Measurements from ENCODE around the gene USP34. TPM values are rescaled to one million over a fixed set of nuclear protein-coding genes. Genes with fewer than 3 reads are reported as not detected.
A peak's percentile ranks its signal among the peaks of the same experiment; 100 is the strongest.
"Not testable (repeated sequence)": the region's sequence is repeated elsewhere in the genome, so short reads cannot be mapped to it uniquely, and the experiment has no call there.

USP34 gene
- total and polyA plus RNA-seq, 9 of the 15 experiments (the other 6 are each of a cell fraction or from before 2014, with no cell fraction given), result 19.8 to 108 (median 67.8) TPM

DNA sequence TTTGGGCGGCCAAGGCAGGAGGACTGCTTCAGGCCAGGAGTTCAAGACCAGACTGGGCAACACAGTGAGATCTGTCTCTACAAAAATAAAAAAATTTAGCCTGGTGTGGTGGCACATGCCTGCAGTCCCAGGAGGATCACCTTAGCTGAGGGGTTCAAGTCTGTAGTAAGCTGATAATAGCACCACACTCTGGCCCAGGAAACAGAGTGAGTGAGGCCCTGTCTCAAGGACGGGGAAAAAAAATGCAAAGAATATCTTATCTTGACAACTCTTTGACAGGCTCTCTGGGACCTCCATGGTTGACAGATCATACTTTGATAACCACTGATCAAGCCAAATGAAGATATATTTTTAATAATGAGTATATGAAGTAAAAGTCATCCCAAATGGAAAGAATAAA, 22.7 kb downstream of the USP34 start (continued):
- TF ChIP-seq NKRF (IDR thresholded peaks at IDR 0.05; ENCODE audit: borderline replicate concordance) (no peak), RAD51 (IDR thresholded peaks at IDR 0.05; ENCODE audit: borderline replicate concordance, low read depth) (no peak), ZNF583 (CRISPR knock-in tag; IDR thresholded peaks at IDR 0.05) (no peak), NFYB (IDR thresholded peaks at IDR 0.05; ENCODE audit: extremely low read depth, insufficient read length) (no peak), PHF21A (IDR thresholded peaks at IDR 0.05; ENCODE audit: borderline replicate concordance, low read depth) (no peak), CBFA2T3 (IDR thresholded peaks at IDR 0.05) (peak; percentile 69), ZBTB8A (IDR thresholded peaks at IDR 0.05; ENCODE audit: partially characterized antibody) (no peak), ARID1B (IDR thresholded peaks at IDR 0.05) (peak; percentile 59), RNF2 (IDR thresholded peaks at IDR 0.05) (no peak)
- TF ChIP-seq, protein P1, sequence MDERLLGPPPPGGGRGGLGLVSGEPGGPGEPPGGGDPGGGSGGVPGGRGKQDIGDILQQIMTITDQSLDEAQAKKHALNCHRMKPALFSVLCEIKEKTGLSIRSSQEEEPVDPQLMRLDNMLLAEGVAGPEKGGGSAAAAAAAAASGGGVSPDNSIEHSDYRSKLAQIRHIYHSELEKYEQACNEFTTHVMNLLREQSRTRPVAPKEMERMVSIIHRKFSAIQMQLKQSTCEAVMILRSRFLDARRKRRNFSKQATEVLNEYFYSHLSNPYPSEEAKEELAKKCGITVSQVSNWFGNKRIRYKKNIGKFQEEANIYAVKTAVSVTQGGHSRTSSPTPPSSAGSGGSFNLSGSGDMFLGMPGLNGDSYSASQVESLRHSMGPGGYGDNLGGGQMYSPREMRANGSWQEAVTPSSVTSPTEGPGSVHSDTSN (CRISPR knock-in tag; IDR thresholded peaks at IDR 0.05; ENCODE audit: low read depth), result no peak
- TF ChIP-seq, protein P1 (tag; conservative IDR thresholded peaks at IDR 0.05; ENCODE audit: low read depth), result 0 out of 2 replicates have a peak, but pooled peaks have one; percentile 23

- CTCF ChIA-PET (ENCODE audit: low intra/inter-chr PET ratio); H4K20me1 ChIP-seq (replicated peaks; ENCODE audit: control insufficient read depth, insufficient read depth, low read length); H3K9ac ChIP-seq (ENCODE audit: insufficient read depth in 1 of 2, low read depth in 2 of 2, low read length in 2 of 2); DNase-seq (ENCODE audit: extremely low read depth in 1 of 4, low spot score in 3 of 4); intact Hi-C loops (cut with micrococcal nuclease); BruUV-seq (replicated peaks); H2AFZ ChIP-seq (ENCODE audit: low read depth, low read length); H3K4me1 ChIP-seq (replicated peaks in 1 of 2; ENCODE audit: control insufficient read depth in 2 of 2, insufficient read depth in 2 of 2, low read length in 2 of 2); H3K27ac ChIP-seq (ENCODE audit: extremely low read depth, low read depth, low read length); FAIRE-seq; H3K27me3 ChIP-seq (ENCODE audit: control insufficient read depth in 2 of 2, insufficient read depth in 2 of 2, low read length in 2 of 2); ATAC-seq; H3K9me1 ChIP-seq (ENCODE audit: control insufficient read depth, insufficient read depth, low read length); in situ Hi-C loops (cut with MboI); H3K4me3 ChIP-seq; H3K4me2 ChIP-seq (ENCODE audit: insufficient read depth, low read length); H3K9me3 ChIP-seq (replicated peaks; ENCODE audit: control insufficient read depth, insufficient read depth, low read depth, low read length): not testable (repeated sequence)
- Histone ChIP-seq H3K36me3 (ENCODE audit: control insufficient read depth, insufficient read depth, low read length) (peaks cover 19% of the 10 kb centered on the region; the same call in 2 of the 3 replicates), H3K79me2 (ENCODE audit: control insufficient read depth, insufficient read depth, low read length) (peaks cover 97% of the 10 kb centered on the region)
- POLR2A ChIA-PET, result interaction anchor here (1.5 kb wide), 1 partner anchor 11 kb away, joined by 3 read pairs; no protein-coding TSS in a partner anchor
- 96% methylated on average over 7 of the region's 7 CpGs for WGBS (ENCODE audit: insufficient coverage, low coverage, missing lambda C conversion rate)
Measured at GRCh38 chr2:61446971-61447370, 23.9 kb downstream of the USP34 start.

All from K562 (cell line).